HG03280 (cell line): ENCODE measurements around the gene PALD1.
"Not testable (repeated sequence)": the region's sequence is repeated elsewhere in the genome, so short reads cannot be mapped to it uniquely, and the experiment has no call there.

ENCODE experiments used
- ATAC-seq: cut with Tn5 transposase; IDR thresholded peaks from one replicate; pipeline ENCODE4 v1.9.1; 2021; ENCODE audit warnings: mild to moderate bottlenecking, moderate library complexity; ENCODE audit not compliant: unreplicated experiment

The PALD1 gene

GRCh38 chr10:70481831-70482530, 3.4 kb downstream of the PALD1 start:
- ATAC-seq: no peak

GRCh38 chr10:70482982-70483760, 4.6 kb downstream of the PALD1 start:
- ATAC-seq: no peak

- ATAC-seq: not testable (repeated sequence)
Measured at GRCh38 chr10:70483872-70484271, 5.3 kb downstream of the PALD1 start.

- no peak for ATAC-seq
Measured at GRCh38 chr10:70487824-70488223, 9.3 kb downstream of the PALD1 start.

- ATAC-seq: no peak
Measured at GRCh38 chr10:70490142-70490541, 11.6 kb downstream of the PALD1 start.

- ATAC-seq: no peak
Measured at GRCh38 chr10:70491614-70492013, 13.0 kb downstream of the PALD1 start.

GRCh38 chr10:70492786-70493659, 14.5 kb downstream of the PALD1 start:
- ATAC-seq: peak; percentile 15

GRCh38 chr10:70493660-70494234, 15.2 kb downstream of the PALD1 start:
- ATAC-seq: peak; percentile 89

- ATAC-seq: no peak
Measured at GRCh38 chr10:70494536-70494935, 16.0 kb downstream of the PALD1 start.

- ATAC-seq: no peak
Measured at GRCh38 chr10:70494966-70495365, 16.4 kb downstream of the PALD1 start.

GRCh38 chr10:70495691-70496261, 17.2 kb downstream of the PALD1 start:
- no peak for ATAC-seq

- no peak for ATAC-seq
Measured at GRCh38 chr10:70496341-70497119, 18.0 kb downstream of the PALD1 start.

GRCh38 chr10:70497120-70497545, 18.6 kb downstream of the PALD1 start:
- no peak for ATAC-seq

- no peak for ATAC-seq
Measured at GRCh38 chr10:70498970-70499835, 20.6 kb downstream of the PALD1 start.

GRCh38 chr10:70499836-70500167, 21.2 kb downstream of the PALD1 start:
- no peak for ATAC-seq

- ATAC-seq: no peak
Measured at GRCh38 chr10:70500368-70500767, 21.8 kb downstream of the PALD1 start.

- ATAC-seq: no peak
Measured at GRCh38 chr10:70500812-70501301, 22.3 kb downstream of the PALD1 start.

- ATAC-seq: no peak
Measured at GRCh38 chr10:70502406-70502805, 23.8 kb downstream of the PALD1 start.

- no peak for ATAC-seq
Measured at GRCh38 chr10:70503776-70504175, 25.2 kb downstream of the PALD1 start.
